GM18507 (cell line): ENCODE results near the gene GRK1.
"Not testable (repeated sequence)": the region's sequence is repeated elsewhere in the genome, so short reads cannot be mapped to it uniquely, and the experiment has no call there.

Source experiments
- DNase-seq: peaks from one replicate; pipeline ENCODE4 v3.0.0; 2011; ENCODE audit warnings: low read depth; ENCODE audit not compliant: insufficient read length; ENCODE audit errors: extremely low spot score
- FAIRE-seq: peaks from 2 replicates; lab custom pipeline; 2011; peaks lifted over from hg19 to GRCh38; lab: Jason Lieb, UNC

Gene GRK1

DNA sequence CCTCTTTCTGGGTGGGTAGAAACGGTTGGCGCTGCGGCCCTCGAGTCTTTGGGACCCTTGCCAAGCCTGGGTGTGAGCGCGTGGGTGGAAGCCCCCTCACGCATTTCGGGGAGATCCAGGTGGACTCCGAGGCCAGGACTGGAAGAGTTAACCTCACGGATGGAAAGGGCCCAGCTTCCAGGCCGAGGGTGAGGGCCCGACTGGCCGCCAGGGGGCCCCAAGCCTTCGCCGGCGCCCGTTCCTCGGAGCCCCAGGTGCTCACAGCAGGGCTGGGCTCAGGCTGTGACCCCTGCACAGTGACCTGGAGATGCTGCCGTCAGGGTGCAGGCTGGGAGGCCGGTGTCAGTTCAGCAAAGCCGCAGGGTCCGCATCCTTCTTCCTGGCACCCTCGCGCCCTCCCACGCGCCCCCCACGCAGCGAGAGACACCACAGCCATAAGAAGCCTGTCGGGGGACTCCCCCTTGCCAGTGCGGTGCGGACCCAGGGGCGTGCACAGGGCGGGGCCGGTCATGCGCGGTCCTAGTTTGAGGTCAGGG is 57.8 kb downstream of the GRK1 start:
- peak; percentile 49 for DNase-seq
- FAIRE-seq = peak; percentile 50

DNA sequence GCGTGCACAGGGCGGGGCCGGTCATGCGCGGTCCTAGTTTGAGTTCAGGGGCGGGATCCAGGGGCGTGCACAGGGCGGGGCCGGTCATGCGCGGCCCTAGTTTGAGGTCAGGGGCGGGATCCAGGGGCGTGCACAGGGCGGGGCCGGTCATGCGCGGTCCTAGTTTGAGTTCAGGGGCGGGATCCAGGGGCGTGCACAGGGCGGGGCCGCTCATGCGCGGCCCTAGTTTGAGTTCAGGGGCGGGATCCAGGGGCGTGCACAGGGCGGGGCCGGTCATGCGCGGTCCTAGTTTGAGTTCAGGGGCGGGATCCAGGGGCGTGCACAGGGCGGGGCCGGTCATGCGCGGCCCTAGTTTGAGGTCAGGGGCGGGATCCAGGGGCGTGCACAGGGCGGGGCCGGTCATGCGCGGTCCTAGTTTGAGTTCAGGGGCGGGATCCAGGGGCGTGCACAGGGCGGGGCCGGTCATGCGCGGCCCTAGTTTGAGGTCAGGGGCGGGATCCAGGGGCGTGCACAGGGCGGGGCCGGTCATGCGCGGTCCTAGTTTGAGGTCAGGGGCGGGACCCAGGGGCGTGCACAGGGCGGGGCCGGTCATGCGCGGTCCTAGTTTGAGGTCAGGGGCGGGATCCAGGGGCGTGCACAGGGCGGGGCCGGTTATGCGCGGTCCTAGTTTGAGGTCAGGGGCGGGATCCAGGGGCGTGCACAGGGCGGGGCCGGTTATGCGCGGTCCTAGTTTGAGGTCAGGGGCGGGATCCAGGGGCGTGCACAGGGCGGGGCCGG is 58.5 kb downstream of the GRK1 start:
- not testable (repeated sequence) for FAIRE-seq, DNase-seq

DNA sequence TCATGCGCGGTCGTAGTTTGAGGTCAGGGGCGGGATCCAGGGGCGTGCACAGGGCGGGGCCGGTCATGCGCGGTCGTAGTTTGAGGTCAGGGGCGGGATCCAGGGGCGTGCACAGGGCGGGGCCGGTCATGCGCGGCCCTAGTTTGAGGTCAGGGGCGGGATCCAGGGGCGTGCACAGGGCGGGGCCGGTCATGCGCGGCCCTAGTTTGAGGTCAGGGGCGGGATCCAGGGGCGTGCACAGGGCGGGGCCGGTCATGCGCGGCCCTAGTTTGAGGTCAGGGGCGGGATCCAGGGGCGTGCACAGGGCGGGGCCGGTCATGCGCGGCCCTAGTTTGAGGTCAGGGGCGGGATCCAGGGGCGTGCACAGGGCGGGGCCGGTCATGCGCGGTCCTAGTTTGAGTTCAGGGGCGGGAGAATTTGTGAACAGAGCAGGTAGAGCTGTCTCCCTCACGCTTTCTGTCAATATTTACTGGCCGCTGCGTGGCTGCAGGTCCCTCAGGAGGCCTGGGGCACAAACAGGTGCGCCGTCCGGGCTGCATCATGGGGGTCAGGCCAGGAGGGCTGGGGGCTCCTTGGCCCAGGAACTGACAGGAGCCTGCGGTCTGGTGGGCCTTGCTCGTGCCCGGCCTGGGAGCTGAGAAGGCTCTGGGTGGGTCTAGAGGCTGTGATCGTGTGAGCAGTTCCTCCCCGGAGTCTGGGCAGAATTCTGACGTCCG is 59.2 kb downstream of the GRK1 start:
- not testable (repeated sequence) for FAIRE-seq, DNase-seq

DNA sequence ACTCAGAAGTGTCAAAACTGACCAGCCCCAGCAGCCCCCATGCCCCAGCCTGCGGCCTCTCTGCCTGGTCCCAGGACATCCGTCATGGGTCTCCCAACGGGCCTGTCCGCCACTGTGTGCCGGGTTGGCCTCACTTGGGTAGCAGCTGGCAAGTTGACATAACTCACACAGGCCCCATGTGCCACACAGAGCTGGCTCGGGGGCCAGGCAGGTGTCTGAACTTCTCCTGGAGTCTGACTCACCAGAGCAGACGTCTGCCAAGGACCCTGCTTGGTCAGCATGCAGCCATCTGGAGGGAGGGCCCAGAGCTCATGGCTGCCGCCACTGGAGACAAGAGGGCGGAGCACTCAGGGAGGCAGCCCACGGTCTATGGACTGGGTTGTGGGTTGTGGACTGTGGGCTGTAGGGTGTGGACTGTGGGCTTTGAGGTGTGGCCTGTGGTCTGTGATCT is 60.0 kb downstream of the GRK1 start:
- FAIRE-seq (no peak), DNase-seq (no peak)

DNA sequence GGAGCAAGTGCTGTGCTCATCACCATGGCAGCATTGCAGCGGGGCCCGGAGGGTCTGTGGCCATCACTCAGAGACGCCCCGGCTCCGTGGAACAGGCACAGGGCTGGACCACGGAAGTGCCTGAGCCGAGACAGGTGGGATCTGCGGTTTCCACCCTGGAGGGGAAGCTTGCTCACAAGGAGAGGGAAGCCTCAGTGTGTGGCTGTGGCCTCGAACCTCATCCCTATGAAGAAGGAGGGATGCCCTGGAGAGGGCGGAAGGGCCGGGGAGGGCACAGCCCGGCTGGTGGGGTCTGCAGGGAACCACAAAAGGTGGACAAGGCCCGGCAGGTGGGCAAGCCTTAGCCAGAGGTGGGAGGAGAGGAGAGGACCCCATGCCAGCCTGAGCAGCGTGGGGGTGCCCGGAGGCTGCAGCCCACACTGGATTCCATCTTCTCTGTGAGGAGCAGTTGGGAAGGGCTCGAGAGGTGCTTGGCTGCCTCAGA is 61.6 kb downstream of the GRK1 start:
- DNase-seq (no peak), FAIRE-seq (no peak)

DNA sequence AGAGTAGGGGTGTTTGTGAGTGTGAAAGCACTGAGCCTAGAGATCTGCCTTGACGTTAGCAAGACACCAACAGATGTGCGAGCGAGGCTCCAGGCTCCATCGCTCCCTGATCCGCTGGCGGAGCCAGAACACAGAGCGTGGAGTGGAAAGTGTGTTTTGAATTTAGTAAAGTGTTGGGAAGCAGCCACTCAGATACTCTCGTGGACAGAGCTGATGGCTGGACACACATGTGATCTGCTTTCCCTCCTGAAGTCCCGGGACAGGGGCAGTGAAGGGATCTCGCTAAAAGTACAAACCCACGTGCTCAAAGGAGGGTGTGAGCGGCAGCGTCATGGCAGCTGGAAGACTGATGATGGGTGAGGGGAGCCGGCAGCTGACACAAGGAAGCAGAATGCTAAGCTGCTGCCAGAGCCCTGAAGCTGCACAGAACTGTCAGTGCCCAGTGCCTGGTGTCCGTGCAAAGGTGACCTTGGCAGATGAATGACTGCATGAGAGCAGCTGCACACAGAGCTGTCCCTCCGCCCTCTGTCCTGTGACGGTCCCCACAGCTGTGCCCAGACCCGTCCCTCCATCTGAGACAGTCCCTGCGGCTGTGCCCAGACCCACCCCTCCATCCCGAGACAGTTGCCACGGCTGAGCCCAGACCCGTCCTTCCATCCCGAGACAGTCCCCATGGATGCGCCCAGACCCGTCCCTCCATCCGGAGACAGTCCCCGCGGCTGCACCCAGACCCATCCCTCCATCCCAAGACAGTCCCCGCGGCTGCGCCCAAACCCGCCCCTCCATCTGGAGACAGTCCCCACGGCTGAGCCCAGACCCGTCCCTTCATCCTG is 62.4 kb downstream of the GRK1 start:
- no peak for FAIRE-seq
- DNase-seq = no peak

DNA sequence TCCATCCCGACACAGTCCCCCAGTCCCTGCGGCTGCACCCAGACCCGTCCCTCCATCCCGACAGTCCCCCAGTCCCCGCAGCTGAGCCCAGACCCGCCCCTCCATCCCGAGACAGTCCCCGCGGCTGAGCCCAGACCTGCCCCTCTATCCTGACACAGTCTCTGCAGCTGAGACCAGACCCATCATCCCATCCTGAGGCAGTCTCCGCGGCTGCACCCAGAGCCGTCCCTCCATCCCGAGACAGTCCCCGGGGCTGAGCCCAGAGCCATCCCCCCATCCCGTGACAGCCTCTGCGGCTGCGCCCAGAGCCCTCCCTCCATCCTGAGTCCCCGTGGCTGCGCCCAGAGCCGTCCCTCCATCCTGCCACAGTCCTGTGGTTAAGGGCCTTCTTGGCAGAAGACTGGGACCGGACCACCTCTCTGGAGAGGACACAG is 63.3 kb downstream of the GRK1 start:
- FAIRE-seq (no peak), DNase-seq (no peak)

DNA sequence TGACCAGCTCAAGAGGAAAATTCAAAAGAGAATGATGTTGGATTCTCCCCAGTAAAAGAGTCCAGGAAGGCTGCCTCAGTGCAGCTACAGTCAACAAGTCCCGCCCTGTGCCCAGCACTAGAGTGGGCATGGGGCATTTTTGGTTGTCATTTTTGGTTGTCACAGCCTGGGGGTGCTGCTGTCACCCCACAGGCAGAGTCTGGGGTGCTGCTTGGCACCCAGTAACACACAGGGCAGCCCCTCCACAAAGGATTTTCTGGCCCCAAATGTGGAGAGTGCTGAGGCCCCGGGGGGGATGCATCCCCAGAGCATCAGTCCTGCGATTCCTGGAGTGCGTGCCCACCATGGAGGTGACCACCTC is 63.8 kb downstream of the GRK1 start:
- FAIRE-seq (no peak), DNase-seq (no peak)

DNA sequence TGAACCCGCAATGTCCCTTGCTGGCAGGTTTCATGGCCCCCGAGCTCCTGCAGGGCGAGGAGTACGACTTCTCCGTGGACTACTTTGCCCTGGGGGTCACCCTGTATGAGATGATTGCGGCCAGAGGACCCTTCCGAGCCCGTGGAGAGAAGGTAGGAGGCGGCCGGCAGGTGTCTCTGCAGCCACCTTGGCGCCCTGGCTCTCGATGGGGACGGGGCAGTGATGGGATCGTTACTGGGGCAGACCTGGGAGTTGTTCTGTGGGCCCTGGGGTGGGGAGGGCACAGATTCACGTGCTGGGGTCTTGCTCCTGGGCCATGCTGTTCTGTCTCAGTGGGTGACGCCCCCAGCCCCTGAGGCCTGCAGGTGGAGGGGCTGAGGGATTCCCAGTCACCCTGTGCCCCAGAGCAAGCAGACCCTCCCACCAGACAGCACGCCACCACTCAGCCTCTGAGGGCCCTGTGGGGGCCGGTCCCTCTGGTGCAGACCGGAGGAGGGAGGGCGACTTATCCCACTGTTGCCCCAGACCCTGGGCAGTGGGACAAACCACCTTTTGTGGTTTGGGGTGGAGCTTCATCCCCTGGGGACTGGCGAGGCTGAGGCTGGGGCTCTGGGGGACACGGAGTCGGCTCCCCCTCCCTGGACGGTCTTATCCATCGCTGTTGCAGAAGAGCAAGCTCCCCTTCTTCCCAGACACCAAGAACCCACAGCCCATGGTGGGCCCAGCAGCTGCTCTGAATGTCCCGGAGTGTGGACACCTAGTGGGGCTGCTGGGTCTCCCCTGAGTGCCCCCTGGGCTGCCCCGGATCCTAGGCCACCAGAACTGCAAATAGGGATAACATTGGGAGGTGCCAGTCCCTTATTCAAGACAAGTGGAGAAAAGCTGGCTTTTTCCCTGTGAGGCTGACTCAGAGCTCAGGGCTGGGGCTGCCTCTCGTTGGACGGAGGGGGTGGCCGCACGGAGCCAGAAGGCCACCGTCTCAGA is 64.5 kb downstream of the GRK1 start:
- no peak for DNase-seq
- FAIRE-seq = no peak

DNA sequence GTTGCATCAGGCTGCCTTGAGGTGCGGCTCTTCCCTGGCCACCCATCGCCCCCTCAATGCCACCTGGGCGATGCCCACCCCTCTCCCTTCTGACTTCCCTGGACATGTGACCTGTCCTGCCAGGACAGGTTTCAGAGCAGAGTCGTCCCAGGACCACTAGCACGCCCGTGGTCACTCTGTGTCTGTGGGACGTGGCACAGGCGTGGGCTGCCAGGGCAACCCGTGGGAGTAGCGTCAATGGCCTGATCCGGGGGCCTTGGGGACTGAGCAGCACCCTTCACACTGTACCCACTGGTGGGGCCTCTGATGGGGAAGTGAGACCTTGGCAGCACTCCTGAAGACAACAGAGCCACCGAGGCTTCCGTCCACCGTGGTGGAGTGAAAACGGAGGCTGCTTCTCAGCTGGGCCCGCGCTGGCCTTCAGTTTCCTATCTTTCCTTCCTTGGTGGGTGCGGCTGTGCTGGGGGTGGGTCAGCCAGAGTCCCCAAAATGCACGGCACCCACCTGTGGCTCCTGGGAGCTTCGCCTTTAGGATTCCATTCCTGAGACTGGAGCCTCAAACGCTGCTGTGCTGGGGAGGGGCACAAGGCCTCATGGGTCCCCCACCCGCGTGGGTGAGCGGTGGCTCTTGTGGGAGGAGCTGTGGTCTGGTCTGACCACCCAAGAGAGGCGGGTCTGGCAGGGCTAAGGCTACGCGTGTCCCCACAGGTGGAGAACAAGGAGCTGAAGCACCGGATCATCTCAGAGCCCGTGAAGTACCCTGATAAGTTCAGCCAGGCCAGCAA is 65.3 kb downstream of the GRK1 start:
- DNase-seq = no peak
- no peak for FAIRE-seq

DNA sequence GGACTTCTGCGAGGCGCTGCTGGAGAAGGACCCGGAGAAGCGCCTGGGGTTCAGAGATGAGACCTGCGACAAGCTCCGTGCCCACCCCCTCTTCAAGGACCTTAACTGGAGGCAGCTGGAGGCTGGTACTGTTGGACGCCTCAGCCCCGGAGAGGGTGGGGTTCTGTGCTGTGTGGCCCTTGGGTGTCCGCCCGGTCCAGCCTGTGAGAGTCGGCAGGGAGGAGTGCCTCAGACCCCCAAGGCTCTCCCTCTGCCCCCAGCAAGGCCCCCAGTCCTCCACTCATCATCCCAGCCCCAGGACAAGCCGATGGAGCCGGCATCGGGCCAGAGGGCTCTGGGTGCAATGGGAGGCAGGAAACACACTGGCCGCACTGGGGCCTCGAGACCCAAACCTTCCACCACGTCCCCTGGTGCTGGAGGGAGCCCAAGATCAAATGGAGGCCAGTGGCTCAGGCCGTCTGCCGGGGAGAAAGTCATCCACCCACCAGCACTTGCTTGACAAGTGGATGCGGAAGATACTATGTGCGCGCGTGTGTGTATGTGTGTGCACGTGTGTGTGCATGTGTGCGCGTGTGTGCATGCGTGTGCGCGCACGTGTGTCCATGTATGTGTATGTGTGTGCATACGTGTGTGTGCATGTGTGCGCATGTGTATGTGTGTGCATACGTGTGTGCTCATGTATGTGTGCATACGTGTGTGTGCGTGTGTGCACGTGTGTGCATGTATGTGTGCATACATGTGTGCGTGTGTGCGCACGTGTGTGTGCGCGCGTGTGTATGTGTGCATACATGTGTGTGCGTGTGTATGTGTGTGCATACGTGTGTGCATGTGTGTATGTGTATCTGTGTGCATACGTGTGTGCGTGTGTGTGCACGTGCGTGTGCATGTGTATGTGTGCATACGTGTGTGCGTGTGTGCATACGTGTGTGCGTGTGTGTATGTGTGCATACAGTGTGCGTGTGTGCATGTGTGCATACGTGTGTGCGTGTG is 66.2 kb downstream of the GRK1 start:
- DNase-seq = no peak

DNA sequence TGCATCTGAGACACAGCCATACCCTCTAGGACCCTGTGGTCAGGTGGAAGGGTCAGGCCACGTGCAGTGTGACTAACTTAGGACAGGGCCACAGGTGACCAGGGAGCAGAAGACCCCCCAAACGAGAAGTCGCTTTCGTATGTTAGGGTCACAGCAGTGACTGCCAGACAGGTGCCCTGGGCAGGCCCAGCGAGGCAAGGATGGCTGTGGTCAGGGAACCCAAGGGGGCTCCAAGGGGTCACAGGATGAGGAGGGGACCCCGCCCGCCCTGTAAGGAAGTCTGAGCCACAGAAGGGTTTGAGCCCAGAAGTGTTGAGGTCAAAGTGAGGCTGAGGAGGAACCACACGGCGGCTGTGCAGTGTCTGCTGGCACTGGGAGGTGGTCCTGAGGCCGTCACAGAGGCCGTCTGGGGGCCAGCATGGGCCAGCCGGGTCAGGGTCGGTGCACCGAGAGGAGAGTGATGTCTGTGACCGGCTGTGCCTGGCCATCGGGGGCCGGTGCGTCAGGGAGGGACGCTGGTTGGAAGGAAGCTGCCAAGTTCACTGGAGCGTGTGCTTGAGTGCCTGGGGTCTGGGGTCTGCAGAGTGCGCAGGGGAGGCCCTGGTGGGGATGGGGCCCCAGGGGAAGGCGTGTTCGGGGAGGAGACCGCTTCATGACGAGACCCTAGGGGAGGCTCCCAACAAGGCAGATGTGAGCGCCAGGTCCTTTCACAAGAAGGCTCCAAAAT is 67.2 kb downstream of the GRK1 start:
- no peak for FAIRE-seq

More for the DNA sequence above, 66.2 kb downstream of the GRK1 start:
- no peak for FAIRE-seq

DNA sequence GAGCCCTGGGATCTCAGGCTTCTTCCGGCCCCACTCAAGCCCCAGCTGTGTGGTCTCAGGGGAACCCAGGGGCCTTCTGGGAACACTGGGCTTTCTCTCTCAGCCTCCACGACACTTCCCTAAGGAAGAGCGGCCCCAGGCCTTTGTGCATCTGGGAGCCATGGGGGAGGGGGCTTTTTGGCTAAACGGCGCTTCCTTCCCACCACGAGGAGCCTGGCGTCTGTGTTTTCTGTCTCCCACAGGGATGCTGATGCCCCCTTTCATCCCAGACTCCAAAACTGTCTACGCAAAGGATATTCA is 67.8 kb downstream of the GRK1 start:
- FAIRE-seq (no peak), DNase-seq (no peak)

More for the DNA sequence above, 67.2 kb downstream of the GRK1 start:
- DNase-seq = no peak

DNA sequence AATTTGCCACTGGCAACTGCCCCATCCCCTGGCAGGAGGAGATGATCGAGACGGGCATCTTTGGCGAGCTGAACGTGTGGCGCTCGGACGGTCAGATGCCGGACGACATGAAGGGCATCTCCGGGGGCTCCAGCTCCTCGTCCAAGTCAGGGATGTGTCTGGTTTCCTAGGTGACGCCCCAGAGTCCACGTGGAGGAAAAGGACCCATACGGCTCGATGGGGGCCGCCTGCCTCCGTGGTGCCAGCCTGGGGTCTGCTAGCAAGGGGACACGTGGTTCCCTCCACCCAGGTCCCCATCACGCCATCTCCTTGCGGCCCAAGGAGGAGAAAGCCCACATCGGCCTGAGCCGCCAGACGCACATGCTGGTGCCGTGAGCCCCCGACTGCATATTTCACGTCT is 68.2 kb downstream of the GRK1 start:
- FAIRE-seq (no peak), DNase-seq (no peak)

DNA sequence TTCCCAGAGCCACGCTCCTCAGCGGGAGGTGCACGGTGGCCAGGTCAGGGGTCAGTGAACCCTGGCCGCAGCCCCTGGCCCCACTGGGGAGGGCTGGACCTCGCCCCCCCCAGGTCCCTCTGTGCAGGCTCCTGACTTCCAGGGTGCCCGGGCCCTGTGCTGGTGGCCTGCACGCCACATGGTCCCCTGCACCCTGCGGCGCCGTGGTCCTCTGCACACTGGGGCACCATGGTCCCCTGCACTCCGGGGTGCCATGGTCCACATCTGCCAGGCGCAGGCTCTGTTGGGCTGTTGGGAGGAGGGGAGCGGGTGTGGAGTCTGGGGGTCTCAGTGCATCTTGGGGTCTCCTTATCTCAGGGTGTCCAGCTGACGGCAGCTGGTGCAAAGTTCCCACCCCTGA is 68.7 kb downstream of the GRK1 start:
- no peak for DNase-seq
- FAIRE-seq = no peak

DNA sequence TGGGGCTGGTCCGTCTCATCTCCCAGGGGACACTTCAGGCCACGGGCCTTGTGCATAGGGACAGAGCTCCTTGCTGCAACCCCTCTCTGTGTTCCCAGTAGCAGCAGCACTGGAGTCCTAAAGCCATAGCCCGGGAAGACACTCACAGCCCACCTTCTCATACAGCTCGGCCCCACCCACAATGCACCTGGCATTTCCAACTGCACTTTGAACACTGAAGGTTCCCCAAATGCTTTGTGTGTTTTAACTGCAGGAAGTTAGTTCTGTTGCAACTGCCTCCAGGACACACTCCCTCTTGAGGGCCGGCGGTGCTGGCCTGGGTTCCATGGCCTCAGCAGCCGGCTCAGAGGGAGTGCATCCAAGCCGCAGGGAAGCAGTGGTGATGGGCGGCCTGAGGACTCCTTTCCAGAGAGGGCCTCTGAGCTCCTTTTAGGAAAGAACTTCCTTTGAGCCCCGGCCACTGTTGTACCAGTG is 69.3 kb downstream of the GRK1 start:
- DNase-seq = no peak
- no peak for FAIRE-seq
